EH (cell line): Measurements from ENCODE around the gene PIK3C2A.
"Not testable (repeated sequence)": the region's sequence is repeated elsewhere in the genome, so short reads cannot be mapped to it uniquely, and the experiment has no call there.

ENCODE experiments used
- DNase-seq: peaks from one replicate; pipeline ENCODE4 v3.0.0-alpha.2; 2015; ENCODE audit warnings: low read depth

Gene PIK3C2A, protein sequence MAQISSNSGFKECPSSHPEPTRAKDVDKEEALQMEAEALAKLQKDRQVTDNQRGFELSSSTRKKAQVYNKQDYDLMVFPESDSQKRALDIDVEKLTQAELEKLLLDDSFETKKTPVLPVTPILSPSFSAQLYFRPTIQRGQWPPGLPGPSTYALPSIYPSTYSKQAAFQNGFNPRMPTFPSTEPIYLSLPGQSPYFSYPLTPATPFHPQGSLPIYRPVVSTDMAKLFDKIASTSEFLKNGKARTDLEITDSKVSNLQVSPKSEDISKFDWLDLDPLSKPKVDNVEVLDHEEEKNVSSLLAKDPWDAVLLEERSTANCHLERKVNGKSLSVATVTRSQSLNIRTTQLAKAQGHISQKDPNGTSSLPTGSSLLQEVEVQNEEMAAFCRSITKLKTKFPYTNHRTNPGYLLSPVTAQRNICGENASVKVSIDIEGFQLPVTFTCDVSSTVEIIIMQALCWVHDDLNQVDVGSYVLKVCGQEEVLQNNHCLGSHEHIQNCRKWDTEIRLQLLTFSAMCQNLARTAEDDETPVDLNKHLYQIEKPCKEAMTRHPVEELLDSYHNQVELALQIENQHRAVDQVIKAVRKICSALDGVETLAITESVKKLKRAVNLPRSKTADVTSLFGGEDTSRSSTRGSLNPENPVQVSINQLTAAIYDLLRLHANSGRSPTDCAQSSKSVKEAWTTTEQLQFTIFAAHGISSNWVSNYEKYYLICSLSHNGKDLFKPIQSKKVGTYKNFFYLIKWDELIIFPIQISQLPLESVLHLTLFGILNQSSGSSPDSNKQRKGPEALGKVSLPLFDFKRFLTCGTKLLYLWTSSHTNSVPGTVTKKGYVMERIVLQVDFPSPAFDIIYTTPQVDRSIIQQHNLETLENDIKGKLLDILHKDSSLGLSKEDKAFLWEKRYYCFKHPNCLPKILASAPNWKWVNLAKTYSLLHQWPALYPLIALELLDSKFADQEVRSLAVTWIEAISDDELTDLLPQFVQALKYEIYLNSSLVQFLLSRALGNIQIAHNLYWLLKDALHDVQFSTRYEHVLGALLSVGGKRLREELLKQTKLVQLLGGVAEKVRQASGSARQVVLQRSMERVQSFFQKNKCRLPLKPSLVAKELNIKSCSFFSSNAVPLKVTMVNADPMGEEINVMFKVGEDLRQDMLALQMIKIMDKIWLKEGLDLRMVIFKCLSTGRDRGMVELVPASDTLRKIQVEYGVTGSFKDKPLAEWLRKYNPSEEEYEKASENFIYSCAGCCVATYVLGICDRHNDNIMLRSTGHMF (N-terminal part only)

GRCh38 chr11:17207317-17208256 lies at the start of gene PIK3C2A:
Gene PIK3C2A, minus strand, starts transcription at chr11:17207986. Its CDS starts 38,245 bp downstream, at chr11:17169741.
- DNase-seq = peak; percentile 93

DNA sequence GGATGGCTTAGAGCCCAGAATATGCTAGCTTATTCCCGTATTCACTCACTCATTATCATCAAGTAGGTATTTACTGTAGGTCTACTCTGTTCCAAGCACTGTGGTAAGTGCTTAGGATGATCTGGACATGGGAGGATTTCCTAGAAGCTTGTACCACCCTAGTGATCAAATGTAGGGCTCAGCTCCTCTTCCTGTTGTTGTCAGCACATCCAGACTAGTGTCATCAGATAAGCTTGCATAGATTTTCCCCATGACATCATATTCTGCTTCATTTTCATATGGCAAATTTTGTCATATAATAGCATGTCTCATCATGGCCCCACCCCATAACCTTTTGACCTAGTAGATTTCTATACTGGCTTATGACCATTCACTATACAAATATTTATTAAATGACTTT lies 49.4 kb upstream of the PIK3C2A start:
- peak; percentile 69 for DNase-seq

GRCh38 chr11:17256512-17256911 lies 48.7 kb upstream of the PIK3C2A start:
- peak; percentile 98 for DNase-seq

DNA sequence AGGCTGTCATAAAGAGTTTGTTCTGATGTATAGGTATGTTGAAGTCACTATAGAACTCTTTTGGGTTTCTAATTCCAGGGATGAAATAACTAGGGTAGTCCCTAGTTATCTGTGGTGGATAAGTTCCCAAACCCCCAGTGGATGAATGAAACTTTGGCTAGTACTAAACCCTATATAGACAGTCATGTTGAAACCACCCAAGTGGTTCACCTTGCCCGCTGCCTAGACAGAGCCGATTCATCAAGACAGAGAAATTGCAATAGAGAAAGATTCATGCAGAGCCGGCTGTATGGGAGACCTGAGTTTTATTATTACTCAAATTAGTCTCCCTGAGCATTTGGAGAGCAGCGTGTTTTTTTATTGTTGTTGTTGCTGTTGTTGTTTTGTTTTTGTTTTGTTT lies 44.9 kb upstream of the PIK3C2A start:
- no peak for DNase-seq

- DNase-seq = peak; percentile 27
These were observed 43.0 kb upstream of the PIK3C2A start for GRCh38 chr11:17250561-17251350.

DNA sequence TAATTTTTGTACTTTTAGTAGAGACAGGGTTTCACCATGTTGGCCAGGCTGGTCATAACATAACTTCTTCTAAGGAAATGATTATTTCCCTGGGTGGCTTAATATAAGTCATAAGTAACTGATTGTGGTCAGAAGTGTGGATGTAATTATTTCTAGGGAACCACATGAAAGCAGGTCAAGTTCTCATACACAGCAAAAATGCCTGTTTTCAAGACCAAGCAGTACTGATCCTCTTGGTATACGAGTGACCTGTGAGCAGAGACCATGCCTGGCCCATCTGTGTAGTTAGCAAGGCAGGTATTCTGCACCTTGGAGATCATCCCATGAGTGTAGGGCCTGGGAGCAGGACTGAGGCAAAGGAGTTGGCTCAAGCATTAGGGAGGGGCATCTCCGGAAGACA lies 36.3 kb upstream of the PIK3C2A start:
- no peak for DNase-seq

- DNase-seq = not testable (repeated sequence)
These were observed 35.2 kb upstream of the PIK3C2A start for GRCh38 chr11:17242954-17243353.

DNA sequence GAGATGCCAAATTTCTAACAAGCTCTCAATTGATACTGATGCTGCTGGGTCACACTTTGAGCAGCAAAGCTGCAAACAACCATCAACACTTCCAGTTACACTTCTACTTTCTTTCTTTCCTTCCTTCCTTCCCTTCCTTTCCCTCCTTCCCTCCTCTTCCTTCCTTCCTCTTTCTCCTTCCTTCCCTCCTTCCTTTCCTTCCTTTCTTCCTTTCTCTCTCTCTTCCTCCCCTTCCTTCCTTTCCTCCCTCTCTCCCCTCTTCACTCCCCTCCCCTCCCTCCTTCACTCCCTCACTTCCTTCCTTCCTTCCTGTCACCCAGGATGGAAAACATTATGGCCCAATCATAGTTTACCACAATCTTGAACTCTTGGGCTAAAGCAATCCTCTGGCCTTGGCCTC lies 33.0 kb upstream of the PIK3C2A start:
- no peak for DNase-seq

DNA sequence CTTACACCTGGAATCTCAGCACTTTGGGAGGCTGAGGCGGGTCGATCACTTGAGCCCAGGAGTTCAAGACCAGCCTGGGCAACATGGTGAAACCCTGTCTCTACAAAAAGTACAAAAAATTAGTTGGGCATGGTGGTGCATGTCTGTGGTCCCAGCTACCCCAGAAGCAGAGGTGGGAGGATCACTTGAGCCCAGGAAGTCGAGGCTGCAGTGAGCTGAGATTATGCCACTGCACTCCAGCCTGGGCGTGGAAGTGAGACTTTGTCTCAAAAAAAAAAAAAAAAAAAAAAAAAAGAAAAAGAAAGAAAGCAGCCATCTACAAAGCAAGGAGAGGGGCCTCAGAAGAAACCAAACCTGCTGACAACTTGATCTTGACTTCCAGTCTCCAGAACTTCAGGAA lies 32.1 kb upstream of the PIK3C2A start:
- DNase-seq = not testable (repeated sequence)

GRCh38 chr11:17238377-17238776 lies 30.6 kb upstream of the PIK3C2A start:
- no peak for DNase-seq

DNA sequence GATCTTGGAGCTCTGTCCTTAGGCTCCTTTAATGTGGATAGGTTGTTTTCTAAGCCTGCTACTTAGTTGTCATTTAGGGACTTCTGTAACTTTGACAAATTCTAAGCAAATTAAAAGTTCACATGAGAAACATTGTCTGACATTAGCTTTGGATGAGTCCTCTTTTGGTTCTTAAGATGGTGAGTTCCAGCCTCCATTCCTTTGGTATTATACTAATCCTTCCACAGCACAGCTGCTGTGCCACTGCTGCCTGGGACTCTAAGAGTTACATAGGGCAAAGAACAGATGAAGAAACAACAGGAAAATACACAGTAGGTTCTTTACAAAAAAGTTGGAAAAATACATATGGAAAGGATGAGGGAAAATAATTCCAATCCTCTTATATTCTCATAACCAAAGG lies 25.3 kb upstream of the PIK3C2A start:
- no peak for DNase-seq

GRCh38 chr11:17230867-17231851 lies 23.4 kb upstream of the PIK3C2A start:
- DNase-seq = no peak

DNA sequence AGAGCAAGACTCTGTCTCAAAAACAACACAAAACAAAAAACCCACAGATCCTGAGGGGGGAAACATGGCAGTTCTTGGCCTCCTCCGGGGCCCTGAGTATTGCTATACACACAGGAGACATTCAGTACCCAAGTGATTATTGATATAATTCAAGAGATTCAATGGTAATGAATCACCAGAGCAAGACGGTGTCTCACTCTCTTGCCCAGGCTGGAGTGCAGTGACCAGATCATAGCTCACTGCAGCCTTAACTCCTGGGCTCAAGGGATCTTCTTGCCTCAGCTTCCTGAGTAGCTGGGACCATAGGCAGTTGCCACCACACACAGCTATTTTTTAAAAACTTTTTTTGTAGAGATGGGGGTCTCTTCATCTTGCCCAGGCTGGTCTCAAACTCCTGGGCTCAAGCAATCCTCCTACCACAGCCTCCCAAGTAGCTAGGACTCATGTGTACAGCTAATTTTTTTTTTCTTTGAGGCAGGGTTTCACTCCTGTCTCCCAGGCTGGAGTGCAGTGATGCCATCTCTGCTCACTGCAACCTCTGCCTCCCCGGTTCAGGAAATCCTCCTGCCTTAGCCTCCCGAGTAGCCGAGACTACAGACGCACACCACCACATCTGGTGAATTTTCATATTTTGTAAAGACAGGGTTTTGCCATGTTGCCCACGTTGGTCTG lies 21.8 kb upstream of the PIK3C2A start:
- no peak for DNase-seq

DNA sequence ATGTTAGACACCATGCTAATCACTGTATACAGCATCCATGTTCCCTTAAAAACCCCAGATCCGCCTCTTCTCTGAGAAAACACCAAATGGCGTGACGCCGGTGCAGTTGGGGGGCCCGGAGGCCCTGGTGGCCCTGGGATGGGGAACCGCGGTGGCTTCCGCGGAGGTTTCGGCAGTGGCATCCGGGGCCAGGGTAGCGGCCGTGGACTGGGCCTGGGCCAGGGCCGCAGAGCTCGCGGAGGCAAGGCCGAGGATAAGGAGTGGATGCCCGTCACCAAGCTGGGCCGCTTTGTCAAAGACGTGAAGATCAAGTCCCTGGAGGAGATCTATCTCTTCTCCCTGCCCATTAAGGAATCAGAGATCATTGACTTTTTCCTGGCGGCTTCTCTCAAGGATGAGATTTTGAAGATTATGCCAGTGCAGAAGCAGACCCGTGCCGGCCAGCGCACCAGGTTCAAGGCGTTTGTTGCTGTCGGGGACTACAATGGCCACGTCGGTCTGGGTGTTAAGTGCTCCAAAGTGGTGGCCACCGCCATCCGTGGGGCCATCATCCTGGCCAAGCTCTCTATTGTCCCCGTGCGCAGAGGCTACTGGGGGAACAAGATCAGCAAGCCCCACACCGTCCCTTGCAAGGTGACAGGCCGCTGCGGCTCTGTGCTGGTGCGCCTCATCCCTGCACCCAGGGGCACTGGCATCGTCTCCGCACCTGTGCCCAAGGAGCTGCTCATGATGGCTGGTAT lies 20.6 kb upstream of the PIK3C2A start:
- DNase-seq = not testable (repeated sequence)

GRCh38 chr11:17224727-17225126 lies 16.9 kb upstream of the PIK3C2A start:
- DNase-seq = no peak

- DNase-seq = peak; percentile 63
These were observed 14.2 kb upstream of the PIK3C2A start for GRCh38 chr11:17221968-17222367.

- DNase-seq = peak; percentile 30
These were observed 11.2 kb upstream of the PIK3C2A start for GRCh38 chr11:17219016-17219415.

- DNase-seq = no peak
These were observed 10.6 kb upstream of the PIK3C2A start for GRCh38 chr11:17218403-17218802.
